ENCODE measurements around the gene VMAC. TPM values are rescaled to one million over a fixed set of nuclear protein-coding genes. Genes with fewer than 3 reads are reported as not detected.

The VMAC gene
- total and polyA plus RNA-seq, 9 of the 15 experiments (the other 6 are each of a cell fraction or from before 2014, with no cell fraction given) = 0.03 to 3.4 (median 1.1) TPM

GRCh38 chr19:5929179-5929578, 24.5 kb downstream of the VMAC start (continued):
- TF ChIP-seq JUND (IDR thresholded peaks at IDR 0.05; ENCODE audit: borderline replicate concordance, low read depth, low read length) (no peak), JUND (tag; IDR thresholded peaks at IDR 0.05; ENCODE audit: borderline replicate concordance, low read depth, low read length) (no peak), CREB5 (CRISPR knock-in tag; IDR thresholded peaks at IDR 0.05) (no peak), BRD9 (IDR thresholded peaks at IDR 0.05; ENCODE audit: low read depth, partially characterized antibody) (no peak)

GRCh38 chr19:5929625-5930024, 25.0 kb downstream of the VMAC start:
- no peaks in the 10 kb centered on the region; the same call in 2 of the 3 replicates for H3K79me2 ChIP-seq (ENCODE audit: control insufficient read depth, insufficient read depth, low read length)
- no peak overlapping the region for H3K27ac ChIP-seq (ENCODE audit: extremely low read depth, low read depth, low read length)
- H3K9ac ChIP-seq (ENCODE audit: insufficient read depth in 1 of 2, low read depth in 2 of 2, low read length in 2 of 2) = peak overlapping the region in 1 of 2 experiments; percentile 77; a peak in 2 of 4 replicates
- in situ Hi-C loops (cut with MboI) (no loop called here), intact Hi-C loops (cut with micrococcal nuclease) (no loop called here)
- peaks cover 2% of the 10 kb centered on the region for H3K9me1 ChIP-seq (ENCODE audit: control insufficient read depth, insufficient read depth, low read length)
- CTCF ChIA-PET (ENCODE audit: low intra/inter-chr PET ratio) = no interaction called here
- H3K4me2 ChIP-seq (ENCODE audit: insufficient read depth, low read length) = no peak overlapping the region
- DNase-seq (ENCODE audit: extremely low read depth in 1 of 4, low spot score in 3 of 4) (peak in 2 of 4 experiments; percentile 42 to 44), ATAC-seq (peak; percentile 54), FAIRE-seq (no peak)
- POLR2A ChIA-PET = interaction anchor here (1.5 kb wide), 1 partner anchor 10 kb away, joined by 3 read pairs; no protein-coding TSS in a partner anchor
- H3K4me3 ChIP-seq = no peak overlapping the region
- peaks cover 98% of the 10 kb centered on the region; the same call in 2 of the 3 replicates for H3K36me3 ChIP-seq (ENCODE audit: control insufficient read depth, insufficient read depth, low read length)
- H3K9me3 ChIP-seq (replicated peaks; ENCODE audit: control insufficient read depth, insufficient read depth, low read depth, low read length) = no peaks in the 10 kb centered on the region
- peaks cover 0 to 12% of the 10 kb centered on the region in 2 experiments; a peak in 1 of 5 replicates for H3K4me1 ChIP-seq (replicated peaks in 1 of 2; ENCODE audit: control insufficient read depth in 2 of 2, insufficient read depth in 2 of 2, low read length in 2 of 2)
- BruUV-seq (replicated peaks) = no TSS peak
- 76% methylated on average over 13 of the region's 14 CpGs for WGBS (ENCODE audit: insufficient coverage, low coverage, missing lambda C conversion rate)
- no peak overlapping the region for H2AFZ ChIP-seq (ENCODE audit: low read depth, low read length)
- no peaks in the 10 kb centered on the region for H3K27me3 ChIP-seq (ENCODE audit: control insufficient read depth in 2 of 2, insufficient read depth in 2 of 2, low read length in 2 of 2)
- TF ChIP-seq, protein P1, sequence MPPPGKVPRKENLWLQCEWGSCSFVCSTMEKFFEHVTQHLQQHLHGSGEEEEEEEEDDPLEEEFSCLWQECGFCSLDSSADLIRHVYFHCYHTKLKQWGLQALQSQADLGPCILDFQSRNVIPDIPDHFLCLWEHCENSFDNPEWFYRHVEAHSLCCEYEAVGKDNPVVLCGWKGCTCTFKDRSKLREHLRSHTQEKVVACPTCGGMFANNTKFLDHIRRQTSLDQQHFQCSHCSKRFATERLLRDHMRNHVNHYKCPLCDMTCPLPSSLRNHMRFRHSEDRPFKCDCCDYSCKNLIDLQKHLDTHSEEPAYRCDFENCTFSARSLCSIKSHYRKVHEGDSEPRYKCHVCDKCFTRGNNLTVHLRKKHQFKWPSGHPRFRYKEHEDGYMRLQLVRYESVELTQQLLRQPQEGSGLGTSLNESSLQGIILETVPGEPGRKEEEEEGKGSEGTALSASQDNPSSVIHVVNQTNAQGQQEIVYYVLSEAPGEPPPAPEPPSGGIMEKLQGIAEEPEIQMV (tag; conservative IDR thresholded peaks at IDR 0.05; ENCODE audit: low read depth) = no peak
- H4K20me1 ChIP-seq (replicated peaks; ENCODE audit: control insufficient read depth, insufficient read depth, low read length) = no peaks in the 10 kb centered on the region
